Measurements from ENCODE around the gene MT3. TPM values are rescaled to one million over a fixed set of nuclear protein-coding genes. Genes with fewer than 3 reads are reported as not detected.

The MT3 gene
- total RNA-seq, 3 donors from 2014 or later (not counting 1 experiment from before 2014, with no cell fraction given), result not detected

DNA sequence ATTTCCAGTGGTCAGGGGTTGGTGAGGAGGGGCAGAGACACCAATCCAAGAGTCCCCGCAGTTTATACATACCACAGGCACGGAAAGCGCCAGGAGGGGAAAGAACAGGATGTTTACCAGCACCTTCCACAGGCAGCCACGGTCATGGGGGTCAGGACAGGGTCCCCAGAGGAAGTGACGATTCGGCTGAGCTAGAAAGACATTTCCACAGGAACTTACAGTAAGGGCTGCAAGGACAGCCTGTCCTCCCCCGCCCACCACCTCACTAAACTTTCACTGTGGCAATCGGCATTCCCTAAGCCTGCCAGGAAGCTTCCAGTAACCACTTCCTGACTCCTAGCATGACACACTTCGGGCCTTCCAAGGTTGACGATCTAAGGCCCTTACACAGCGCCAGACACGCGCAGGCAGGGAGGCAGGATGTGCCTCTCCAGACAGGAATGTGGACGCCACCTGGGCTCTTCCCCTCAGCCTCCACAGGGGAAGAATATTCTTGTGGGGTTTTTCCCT is 17.8 kb downstream of the MT3 start:
- peak overlapping the region; percentile 65 for H3K27ac ChIP-seq (ENCODE audit: low read length)
- Mint-ChIP-seq H3K4me1 (peaks cover 50 to 51% of the 10 kb centered on the region in 2 donors), H3K4me3 (peak overlapping the region; percentile 59), H3K36me3 (no peaks in the 10 kb centered on the region), H3K27me3 (ENCODE audit: low read depth in 2 of 2) (peaks cover 0 to 2% of the 10 kb centered on the region in 2 donors), H3K27ac (peak overlapping the region; percentile 89 to 96), H3K9me3 (no peaks in the 10 kb centered on the region)
- no peak overlapping the region for H3K4me3 ChIP-seq (ENCODE audit: low read length)
- intact Hi-C loops (cut with micrococcal nuclease), result no loop called here
- 66% methylated on average over 13 of the region's 14 CpGs for WGBS (ENCODE audit: insufficient coverage)
- no peaks in the 10 kb centered on the region for H3K36me3 ChIP-seq (ENCODE audit: control insufficient read depth, insufficient read depth, low read length)
- DNase-seq (peak; percentile 24 to 49), ATAC-seq (peak in 1 of 3 donors; percentile 5)
- TF ChIP-seq, protein P1, sequence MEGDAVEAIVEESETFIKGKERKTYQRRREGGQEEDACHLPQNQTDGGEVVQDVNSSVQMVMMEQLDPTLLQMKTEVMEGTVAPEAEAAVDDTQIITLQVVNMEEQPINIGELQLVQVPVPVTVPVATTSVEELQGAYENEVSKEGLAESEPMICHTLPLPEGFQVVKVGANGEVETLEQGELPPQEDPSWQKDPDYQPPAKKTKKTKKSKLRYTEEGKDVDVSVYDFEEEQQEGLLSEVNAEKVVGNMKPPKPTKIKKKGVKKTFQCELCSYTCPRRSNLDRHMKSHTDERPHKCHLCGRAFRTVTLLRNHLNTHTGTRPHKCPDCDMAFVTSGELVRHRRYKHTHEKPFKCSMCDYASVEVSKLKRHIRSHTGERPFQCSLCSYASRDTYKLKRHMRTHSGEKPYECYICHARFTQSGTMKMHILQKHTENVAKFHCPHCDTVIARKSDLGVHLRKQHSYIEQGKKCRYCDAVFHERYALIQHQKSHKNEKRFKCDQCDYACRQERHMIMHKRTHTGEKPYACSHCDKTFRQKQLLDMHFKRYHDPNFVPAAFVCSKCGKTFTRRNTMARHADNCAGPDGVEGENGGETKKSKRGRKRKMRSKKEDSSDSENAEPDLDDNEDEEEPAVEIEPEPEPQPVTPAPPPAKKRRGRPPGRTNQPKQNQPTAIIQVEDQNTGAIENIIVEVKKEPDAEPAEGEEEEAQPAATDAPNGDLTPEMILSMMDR (IDR thresholded peaks at IDR 0.05), result no peak
- H3K9me3 ChIP-seq (ENCODE audit: control insufficient read depth, insufficient read depth, low read length), result no peaks in the 10 kb centered on the region
- no peaks in the 10 kb centered on the region for H3K27me3 ChIP-seq (ENCODE audit: control insufficient read depth, insufficient read depth, low read length)
- peaks cover 47% of the 10 kb centered on the region for H3K4me1 ChIP-seq (ENCODE audit: control insufficient read depth, insufficient read depth, low read length)

DNA sequence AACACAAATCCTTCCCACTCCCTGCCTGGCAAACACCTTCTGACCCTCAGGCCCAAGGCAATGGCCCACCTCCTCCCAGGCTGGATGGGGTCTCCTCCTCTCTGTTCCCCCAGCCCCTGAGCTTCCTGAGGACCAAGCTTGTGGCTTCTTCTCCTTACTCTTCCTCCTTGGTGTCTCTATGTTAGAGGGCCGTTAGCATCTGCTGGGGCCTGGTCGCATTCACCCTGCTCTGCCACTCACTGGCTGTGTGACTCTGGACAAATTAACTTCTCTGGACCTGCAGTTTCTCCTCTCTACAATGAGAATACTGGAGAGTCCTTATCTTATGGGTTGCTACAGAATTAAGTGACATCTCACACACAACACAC is 18.3 kb downstream of the MT3 start:
- Histone ChIP-seq H3K27me3 (ENCODE audit: control insufficient read depth, insufficient read depth, low read length) (no peaks in the 10 kb centered on the region), H3K27ac (ENCODE audit: low read length) (peak overlapping the region; percentile 65), H3K4me3 (ENCODE audit: low read length) (peak overlapping the region; percentile 38), H3K9me3 (ENCODE audit: control insufficient read depth, insufficient read depth, low read length) (no peaks in the 10 kb centered on the region), H3K4me1 (ENCODE audit: control insufficient read depth, insufficient read depth, low read length) (peaks cover 47% of the 10 kb centered on the region), H3K36me3 (ENCODE audit: control insufficient read depth, insufficient read depth, low read length) (no peaks in the 10 kb centered on the region)
- intact Hi-C loops (cut with micrococcal nuclease), result loop anchor here (1.0 kb wide), 1 partner anchor 75 kb away; the partner anchor contains the start of gene MT1X
- Mint-ChIP-seq H3K4me1 (peaks cover 50 to 51% of the 10 kb centered on the region in 2 donors), H3K9me3 (no peaks in the 10 kb centered on the region), H3K27ac (peak overlapping the region; percentile 89 to 96), H3K27me3 (ENCODE audit: low read depth in 2 of 2) (no peaks in the 10 kb centered on the region), H3K4me3 (peak overlapping the region; percentile 95), H3K36me3 (no peaks in the 10 kb centered on the region)
- DNase-seq (no peak), ATAC-seq (no peak)
- 79% methylated on average over 2 of the region's 2 CpGs for WGBS (ENCODE audit: insufficient coverage)
- TF ChIP-seq, protein P1 (IDR thresholded peaks at IDR 0.05), result no peak

DNA sequence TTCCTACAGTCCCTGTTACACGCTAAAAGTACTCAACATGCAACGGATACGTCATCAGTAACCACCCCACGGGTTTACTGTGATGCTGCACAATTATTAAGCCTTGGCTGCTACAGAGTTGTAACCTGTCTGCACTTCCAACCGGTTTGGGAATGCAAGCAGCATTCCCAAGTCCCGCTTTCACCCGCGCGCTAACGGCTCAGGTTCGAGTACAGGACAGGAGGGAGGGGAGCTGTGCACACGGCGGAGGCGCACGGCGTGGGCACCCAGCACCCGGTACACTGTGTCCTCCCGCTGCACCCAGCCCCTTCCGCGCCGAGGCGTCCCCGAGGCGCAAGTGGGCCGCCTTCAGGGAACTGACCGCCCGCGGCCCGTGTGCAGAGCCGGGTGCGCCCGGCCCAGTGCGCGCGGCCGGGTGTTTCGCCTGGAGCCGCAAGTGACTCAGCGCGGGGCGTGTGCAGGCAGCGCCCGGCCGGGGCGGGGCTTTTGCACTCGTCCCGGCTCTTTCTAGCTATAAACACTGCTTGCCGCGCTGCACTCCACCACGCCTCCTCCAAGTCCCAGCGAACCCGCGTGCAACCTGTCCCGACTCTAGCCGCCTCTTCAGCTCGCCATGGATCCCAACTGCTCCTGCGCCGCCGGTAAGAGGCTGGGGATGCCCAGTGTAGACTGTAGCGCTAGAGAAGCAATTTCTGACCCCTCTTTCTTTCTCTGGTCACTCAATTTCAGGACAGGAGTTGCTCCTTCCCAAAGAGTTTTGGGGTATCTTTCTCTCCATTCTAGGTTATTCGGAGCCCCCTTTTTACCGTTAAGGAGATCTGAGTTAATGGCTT is 18.9 kb downstream of the MT3 start, which contains the start of gene MT2A:
TSS of gene MT2A (plus strand) at position 542 of the 833 bp plus-strand sequence. CDS start at position 614, 72 bp downstream.
- TF ChIP-seq, protein P1 (IDR thresholded peaks at IDR 0.05), result no peak
- H3K9me3 ChIP-seq (ENCODE audit: control insufficient read depth, insufficient read depth, low read length), result no peaks in the 10 kb centered on the region
- H3K27ac ChIP-seq (ENCODE audit: low read length), result peak within 1 kb of the TSS; percentile 87
- H3K36me3 Mint-ChIP-seq, result no peaks in the 10 kb centered on the region
- peak within 1 kb of the TSS; percentile 59 for H3K4me3 ChIP-seq (ENCODE audit: low read length)
- H3K4me1 ChIP-seq (ENCODE audit: control insufficient read depth, insufficient read depth, low read length), result peaks cover 47% of the 10 kb centered on the region
- H3K9me3 Mint-ChIP-seq, result no peaks in the 10 kb centered on the region
- H3K27me3 ChIP-seq (ENCODE audit: control insufficient read depth, insufficient read depth, low read length), result no peaks in the 10 kb centered on the region
- intact Hi-C loops (cut with micrococcal nuclease), result loop anchor here (1.0 kb wide), 1 partner anchor 74 kb away; the partner anchor contains the start of gene MT1X
- 8% methylated on average over 62 of the region's 62 CpGs for WGBS (ENCODE audit: insufficient coverage)
- H3K27me3 Mint-ChIP-seq (ENCODE audit: low read depth in 2 of 2), result no peaks in the 10 kb centered on the region
- peak; percentile 82 to 94 for DNase-seq
- peaks cover 50 to 51% of the 10 kb centered on the region in 2 donors for H3K4me1 Mint-ChIP-seq
- ATAC-seq, result peak; percentile 87 to 92 (median 90)
- H3K36me3 ChIP-seq (ENCODE audit: control insufficient read depth, insufficient read depth, low read length), result no peaks in the 10 kb centered on the region
- peak within 1 kb of the TSS; percentile 89 to 96 for H3K27ac Mint-ChIP-seq
- H3K4me3 Mint-ChIP-seq, result peak within 1 kb of the TSS; percentile 95
